ENCODE data around the gene AKAP13.

DNA sequence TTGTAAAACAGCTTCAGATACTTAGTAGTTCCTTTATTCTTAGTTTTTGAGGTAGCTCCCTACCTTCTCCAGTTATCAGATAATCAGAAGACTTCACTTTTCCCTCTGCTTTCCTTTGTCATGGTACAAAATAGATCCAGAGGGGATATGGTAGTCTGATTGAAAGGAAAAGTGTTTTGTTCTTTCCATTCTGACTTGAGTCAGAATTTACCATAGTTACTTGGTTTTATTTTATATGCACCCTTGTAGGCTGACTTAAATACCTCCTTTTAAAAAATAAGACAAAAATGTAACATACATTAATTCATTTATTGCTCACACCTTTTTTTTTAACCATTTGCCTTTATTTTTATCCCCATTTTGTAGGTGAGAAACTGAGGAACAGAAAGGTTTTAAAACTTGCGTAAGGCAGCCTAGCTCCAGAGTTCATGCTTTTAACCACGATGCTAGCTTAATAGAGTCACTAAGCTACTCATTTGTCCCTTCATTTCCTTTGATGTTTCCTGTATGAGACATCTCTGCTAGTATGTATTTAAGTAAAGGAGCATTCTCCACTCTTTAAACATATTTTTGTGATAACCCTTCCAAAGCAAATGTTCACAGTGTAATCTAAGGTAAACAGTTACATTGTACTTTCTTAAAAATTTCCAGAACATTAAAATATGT is 226.9 kb downstream of the AKAP13 start:
- no peak for TF ChIP-seq POLR2A (IDR thresholded peaks at IDR 0.05; ENCODE audit: extremely low read depth, insufficient read length)
- TF ChIP-seq, protein P1, sequence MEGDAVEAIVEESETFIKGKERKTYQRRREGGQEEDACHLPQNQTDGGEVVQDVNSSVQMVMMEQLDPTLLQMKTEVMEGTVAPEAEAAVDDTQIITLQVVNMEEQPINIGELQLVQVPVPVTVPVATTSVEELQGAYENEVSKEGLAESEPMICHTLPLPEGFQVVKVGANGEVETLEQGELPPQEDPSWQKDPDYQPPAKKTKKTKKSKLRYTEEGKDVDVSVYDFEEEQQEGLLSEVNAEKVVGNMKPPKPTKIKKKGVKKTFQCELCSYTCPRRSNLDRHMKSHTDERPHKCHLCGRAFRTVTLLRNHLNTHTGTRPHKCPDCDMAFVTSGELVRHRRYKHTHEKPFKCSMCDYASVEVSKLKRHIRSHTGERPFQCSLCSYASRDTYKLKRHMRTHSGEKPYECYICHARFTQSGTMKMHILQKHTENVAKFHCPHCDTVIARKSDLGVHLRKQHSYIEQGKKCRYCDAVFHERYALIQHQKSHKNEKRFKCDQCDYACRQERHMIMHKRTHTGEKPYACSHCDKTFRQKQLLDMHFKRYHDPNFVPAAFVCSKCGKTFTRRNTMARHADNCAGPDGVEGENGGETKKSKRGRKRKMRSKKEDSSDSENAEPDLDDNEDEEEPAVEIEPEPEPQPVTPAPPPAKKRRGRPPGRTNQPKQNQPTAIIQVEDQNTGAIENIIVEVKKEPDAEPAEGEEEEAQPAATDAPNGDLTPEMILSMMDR (IDR thresholded peaks at IDR 0.05; ENCODE audit: low read depth, low read length) = no peak

Measured in NB4 (cell line).